Stimulated activated CD8-positive, alpha-beta memory T cell treated with anti-CD3 and anti-CD28 coated beads, Interleukin-4, amount 100 ng/mL, for 1 hour (primary cell): ENCODE data around the gene TET1.
"Not testable (repeated sequence)": the region's sequence is repeated elsewhere in the genome, so short reads cannot be mapped to it uniquely, and the experiment has no call there.

Experiments used
- DNase-seq, 2 donors: peaks; one replicate each; pipeline ENCODE4 v3.0.0-alpha.2; 2020; ENCODE audit warnings: low read depth in 2 of 2, low spot score in 1 of 2

TET1 gene

DNA sequence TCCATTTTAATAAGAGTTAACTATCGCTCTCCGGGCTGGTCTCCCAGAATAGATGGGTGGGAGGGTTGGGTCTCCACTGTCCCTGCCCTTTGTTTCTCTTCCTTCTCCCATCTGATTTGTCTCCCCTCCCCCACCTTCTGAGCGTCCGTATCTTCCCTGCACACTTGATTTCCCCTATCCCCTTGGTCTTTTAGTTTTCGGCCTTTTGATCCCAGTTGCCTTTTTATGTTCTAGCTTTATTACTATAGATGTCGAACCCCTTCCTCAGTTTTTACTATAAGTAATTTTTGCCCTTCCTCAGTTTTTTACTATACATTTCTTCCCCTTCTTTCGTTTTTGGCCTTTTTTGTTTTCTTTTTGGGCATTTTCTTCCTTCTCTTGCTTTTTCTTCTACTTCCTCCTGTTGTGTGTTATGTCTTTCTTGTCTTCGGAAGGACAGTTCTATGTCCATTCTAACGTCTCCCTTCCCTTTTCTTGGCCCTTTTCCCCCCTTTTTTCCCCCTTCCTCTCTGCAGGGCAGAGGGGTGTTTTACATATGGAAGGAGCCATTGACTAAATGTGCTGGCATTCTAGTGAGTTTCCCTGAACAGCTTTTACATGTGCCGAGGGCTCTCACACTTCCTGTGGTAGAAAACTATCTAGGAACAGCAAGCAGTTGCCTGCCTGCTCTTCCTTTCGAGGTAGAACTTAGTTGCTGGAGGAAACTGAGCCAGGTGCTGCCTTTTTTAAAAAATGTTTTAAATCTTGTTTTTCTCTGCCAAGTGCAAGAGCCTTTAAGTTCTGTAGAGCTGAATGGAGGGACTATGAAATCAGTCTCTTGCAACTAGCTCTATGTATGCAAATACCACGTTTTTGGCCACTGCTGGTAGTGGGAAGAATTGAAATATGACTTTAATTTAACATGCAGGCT, 2.8 kb downstream of the TET1 start:
- DNase-seq, result no peak

- DNase-seq, result no peak
Observed at GRCh38 chr10:68564712-68565111, 4.6 kb downstream of the TET1 start.

DNA sequence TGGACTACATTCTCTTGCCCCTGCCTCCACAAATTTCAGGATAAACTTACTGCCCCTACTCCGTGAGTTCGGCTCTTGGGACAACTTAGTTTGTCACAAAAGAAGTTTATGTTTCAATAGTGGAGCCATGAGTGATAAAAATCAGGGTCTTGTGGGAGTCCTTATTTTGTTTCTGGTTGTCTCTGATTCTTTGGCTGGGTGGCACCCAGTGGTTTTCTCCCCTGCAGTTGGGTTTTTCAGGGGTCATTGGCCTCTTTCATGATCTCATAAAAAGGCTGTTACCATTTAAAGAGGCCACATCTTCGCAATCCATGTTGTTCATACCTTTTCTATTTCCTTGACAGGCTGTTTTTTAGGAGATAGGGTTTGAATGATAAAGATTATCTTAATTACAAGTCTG, 5.5 kb downstream of the TET1 start:
- DNase-seq, result no peak

GRCh38 chr10:68566351-68566750, 6.2 kb downstream of the TET1 start:
- DNase-seq, result no peak

DNA sequence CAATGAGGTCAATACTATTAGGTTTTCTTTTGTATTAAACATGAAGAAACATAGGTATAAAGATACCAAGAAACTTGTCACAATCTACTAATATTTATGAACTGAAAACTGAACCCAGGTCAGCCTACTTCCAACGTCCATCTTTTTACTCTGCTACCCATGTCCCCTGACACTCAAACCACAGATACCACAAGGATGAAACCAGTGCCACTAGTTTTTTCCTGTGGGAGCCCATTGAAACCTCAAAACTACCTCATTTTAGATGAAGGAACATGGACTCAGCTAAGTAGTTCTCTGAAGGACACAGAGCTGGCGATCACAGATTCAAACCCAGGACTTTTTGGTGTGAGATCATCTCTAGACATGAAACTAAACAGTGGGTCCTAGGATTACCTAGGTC, 6.8 kb downstream of the TET1 start:
- no peak for DNase-seq

DNA sequence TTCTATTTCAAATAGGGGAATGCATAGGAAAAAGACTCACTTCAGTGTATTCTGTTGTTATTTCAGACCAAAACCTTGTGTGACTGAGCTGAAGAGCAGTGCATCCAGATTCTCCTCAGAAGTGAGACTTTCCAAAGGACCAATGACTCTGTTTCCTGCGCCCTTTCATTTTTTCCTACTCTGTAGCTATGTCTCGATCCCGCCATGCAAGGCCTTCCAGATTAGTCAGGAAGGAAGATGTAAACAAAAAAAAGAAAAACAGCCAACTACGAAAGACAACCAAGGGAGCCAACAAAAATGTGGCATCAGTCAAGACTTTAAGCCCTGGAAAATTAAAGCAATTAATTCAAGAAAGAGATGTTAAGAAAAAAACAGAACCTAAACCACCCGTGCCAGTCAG, 12.0 kb downstream of the TET1 start:
- no peak for DNase-seq

DNA sequence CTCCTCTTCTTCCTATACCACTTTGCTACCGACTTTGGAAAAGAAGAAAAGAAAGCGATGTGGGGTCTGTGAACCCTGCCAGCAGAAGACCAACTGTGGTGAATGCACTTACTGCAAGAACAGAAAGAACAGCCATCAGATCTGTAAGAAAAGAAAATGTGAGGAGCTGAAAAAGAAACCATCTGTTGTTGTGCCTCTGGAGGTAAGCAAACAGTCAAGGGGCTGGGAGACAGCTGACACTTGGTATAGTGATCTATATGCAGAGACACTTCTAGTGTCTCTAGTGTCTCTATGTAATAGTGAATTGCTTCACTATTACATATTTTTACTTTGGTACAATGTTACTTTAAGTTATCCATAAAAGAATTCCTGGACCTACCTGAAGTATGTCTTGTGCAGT, 13.9 kb downstream of the TET1 start:
- no peak for DNase-seq

- no peak for DNase-seq
Observed at GRCh38 chr10:68576118-68576517, 16.0 kb downstream of the TET1 start.

DNA sequence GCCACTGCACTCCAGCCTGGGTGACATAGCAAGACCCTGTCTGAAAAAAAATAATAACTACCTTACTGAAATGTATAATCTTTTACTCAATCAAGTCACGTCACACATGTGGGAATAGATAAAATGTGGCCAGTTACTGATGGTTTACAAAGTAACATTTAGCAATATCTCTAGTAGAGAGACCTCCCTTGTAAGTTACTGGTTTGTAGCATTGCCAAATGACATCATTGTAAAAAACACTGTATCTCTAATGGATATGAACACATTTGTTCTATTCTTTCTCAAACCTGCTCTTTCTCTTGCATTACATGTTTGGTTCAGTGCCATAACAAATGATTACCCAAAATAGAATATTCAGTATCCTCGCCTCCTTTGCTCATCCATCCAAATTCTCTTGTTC, 18.8 kb downstream of the TET1 start:
- DNase-seq, result no peak

DNA sequence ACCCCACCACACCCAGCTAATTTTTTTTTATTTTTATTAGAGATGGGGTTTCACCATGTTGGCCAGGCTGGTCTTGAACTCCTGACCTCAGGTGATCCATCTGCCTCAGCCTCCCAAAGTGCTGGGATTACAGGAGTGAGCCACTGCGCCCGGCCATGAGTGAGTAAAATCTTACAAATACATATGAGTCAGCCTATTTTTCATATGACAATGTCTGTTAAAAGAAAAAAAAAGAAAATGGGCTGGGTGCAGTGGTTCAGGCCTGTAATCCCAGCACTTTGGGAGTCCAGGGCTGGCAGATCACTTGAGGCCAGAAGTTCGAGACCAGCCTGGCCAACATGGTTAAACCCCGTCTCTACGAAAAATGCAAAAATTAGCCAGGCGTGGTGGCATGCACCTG, 24.1 kb downstream of the TET1 start:
- DNase-seq, result not testable (repeated sequence)

GRCh38 chr10:68586606-68587305, 26.6 kb downstream of the TET1 start:
- no peak for DNase-seq

DNA sequence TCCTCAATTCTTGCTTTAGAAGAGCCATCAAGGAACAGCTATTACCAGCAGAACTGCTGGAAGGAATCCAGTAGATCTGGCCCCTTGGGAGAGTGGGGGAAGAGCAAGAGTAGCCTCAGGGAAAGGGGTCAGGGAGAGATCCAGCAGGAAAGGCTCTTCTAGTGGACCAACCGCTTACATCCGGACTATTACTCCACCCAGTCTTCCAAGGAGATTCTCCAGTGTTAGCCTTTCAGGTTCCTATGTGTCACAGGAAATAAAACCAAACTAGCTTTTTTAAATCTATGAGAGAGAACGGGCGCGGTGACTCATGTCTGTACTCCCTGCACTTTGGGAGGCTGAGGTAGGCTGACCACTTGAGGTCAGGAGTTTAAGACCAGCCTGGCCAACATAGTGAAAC, 34.3 kb downstream of the TET1 start:
- DNase-seq, result no peak

DNA sequence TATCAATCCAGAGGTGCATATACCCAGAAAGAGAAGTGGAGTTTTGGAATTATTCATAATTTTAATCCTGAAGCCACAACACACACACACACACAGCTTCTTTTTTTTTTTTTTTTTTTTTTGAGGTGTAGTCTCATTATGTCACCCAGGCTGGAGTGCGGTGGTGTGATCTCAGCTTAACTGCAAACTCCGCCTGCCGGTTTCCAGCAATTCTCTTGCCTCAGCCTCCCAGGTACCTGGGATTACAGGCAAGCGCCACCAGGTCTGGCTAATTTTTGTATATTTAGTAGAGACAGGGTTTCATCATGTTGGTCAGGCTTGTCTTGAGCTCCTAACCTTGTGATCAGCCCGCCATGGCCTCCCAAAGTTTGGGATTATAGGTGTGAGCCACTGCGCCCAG, 35.4 kb downstream of the TET1 start:
- no peak for DNase-seq

GRCh38 chr10:68597407-68597806, 37.3 kb downstream of the TET1 start:
- no peak for DNase-seq

- no peak for DNase-seq
Observed at GRCh38 chr10:68598978-68599770, 39.0 kb downstream of the TET1 start.

- DNase-seq, result no peak
Observed at GRCh38 chr10:68599771-68600040, 39.6 kb downstream of the TET1 start.

DNA sequence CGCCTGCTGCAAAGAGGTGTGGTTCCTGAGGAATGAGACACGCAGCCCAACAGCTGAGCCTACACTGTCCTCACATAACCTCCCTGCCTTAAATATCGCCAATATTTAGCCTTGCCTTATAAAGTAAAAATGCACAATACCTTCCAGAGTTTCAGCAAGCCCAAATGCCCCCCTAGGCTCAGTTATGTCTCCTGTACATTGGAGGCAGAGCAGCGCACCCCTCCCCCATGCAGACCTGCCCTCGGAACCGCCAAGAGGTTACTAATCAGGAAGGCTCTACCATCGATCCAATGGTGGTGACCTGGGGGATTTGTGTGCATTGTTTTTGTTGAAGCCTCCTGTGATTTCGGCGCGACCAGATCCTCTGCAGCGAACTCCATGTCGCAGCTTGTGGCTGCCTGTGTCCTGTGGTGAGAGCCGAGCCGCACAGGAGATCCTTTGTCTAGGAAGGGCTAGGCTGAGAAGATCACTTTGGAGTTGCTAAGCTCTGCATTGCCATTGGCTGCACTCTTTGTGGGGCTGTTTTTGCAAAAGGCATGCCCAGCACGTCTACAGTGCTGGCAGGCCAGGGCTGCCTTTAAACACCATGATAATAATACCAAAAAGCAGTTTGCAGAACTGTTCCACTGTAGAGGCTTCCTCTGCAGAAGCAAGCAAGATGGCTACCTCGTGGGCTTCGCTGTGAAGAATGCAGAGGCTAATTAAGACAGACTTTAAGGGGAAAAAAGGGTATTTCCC, 40.1 kb downstream of the TET1 start:
- peak in 1 of 2 donors; percentile 15 for DNase-seq

DNA sequence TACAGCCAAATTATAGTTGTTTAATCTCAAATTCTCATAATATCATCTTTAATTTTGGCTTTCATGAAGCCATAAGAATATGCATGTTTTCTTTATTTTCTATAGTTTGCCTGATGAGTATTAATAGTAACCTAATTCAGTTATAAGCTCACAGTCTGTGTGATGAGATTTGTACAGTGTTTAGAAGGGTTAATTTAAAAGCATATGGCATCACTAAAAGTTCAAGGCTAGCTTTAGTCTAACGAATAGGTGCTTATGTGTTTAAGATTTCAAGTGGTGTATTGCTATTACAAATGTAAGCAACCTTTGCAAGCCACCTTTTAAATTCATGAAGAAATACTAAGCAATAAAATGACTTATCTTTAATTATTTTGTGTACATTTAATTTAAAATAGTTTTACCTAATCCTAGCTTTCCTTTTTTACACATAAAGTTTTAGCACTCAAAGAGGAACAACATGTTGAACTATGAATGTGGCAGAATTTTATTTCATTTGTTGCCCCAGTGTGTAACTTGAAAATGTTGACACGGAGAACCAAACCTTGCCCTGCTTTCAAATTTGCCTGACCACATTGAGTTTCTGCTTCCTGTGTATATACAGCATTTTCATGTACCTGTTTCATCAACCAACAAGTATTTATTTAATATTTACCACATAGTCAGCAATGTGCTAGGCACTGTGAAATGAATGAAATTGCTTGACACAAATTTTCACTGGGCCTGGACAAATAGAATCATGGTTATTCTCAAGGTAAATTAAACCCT, 41.5 kb downstream of the TET1 start:
- DNase-seq, result no peak

- DNase-seq, result no peak
Observed at GRCh38 chr10:68602434-68602833, 42.3 kb downstream of the TET1 start.

DNA sequence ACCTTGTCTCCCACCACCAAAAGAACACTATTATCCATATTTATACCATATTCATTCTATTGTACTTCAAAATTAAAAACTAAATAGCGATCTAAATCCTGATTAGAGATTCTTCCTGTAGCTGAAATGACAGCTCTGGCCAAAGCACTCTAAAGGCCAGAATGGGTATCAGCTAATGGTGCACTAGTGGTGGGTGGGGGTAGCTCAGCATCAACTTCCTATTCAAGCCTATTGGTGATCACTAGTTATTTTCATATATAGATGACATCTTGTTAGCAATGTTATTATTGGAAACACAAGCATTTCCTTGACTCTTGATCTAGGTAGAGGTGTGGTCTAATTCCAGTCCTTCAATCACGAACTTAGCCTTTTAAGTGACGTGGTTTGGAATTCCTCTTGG, 43.6 kb downstream of the TET1 start:
- no peak for DNase-seq

- no peak for DNase-seq
Observed at GRCh38 chr10:68604441-68604840, 44.3 kb downstream of the TET1 start.
